DMS114 treated with DMSO at 0.1 percent for 48 hours (cell line): ENCODE measurements around the gene THADA.
"Not testable (repeated sequence)": the region's sequence is repeated elsewhere in the genome, so short reads cannot be mapped to it uniquely, and the experiment has no call there.

ENCODE experiments used
- DNase-seq: peaks from one replicate; lab custom pipeline; 2025; ENCODE audit not compliant: unreplicated experiment; lab: John Stamatoyannopoulos, UW

The THADA gene

GRCh38 chr2:43467891-43468290 is 127.9 kb downstream of the THADA start:
- no peak for DNase-seq

GRCh38 chr2:43465234-43465633 is 130.6 kb downstream of the THADA start:
- DNase-seq = no peak

GRCh38 chr2:43464590-43464989 is 131.2 kb downstream of the THADA start:
- no peak for DNase-seq

GRCh38 chr2:43462866-43463641 is 132.8 kb downstream of the THADA start:
- no peak for DNase-seq

GRCh38 chr2:43461453-43462073 is 134.3 kb downstream of the THADA start:
- DNase-seq = no peak

- no peak for DNase-seq
Measured at GRCh38 chr2:43460611-43461365, 135.1 kb downstream of the THADA start.

- no peak for DNase-seq
Measured at GRCh38 chr2:43460174-43460546, 135.7 kb downstream of the THADA start.

- no peak for DNase-seq
Measured at GRCh38 chr2:43459446-43460173, 136.2 kb downstream of the THADA start.

- DNase-seq = no peak
Measured at GRCh38 chr2:43458014-43458628, 137.7 kb downstream of the THADA start.

- DNase-seq = no peak
Measured at GRCh38 chr2:43455731-43456642, 139.9 kb downstream of the THADA start.

GRCh38 chr2:43455296-43455695 is 140.5 kb downstream of the THADA start:
- DNase-seq = no peak

GRCh38 chr2:43454791-43455190 is 141.0 kb downstream of the THADA start:
- DNase-seq = no peak

GRCh38 chr2:43453179-43454170 is 142.4 kb downstream of the THADA start:
- no peak for DNase-seq

GRCh38 chr2:43452318-43452731 is 143.5 kb downstream of the THADA start:
- no peak for DNase-seq

GRCh38 chr2:43450617-43451016 is 145.2 kb downstream of the THADA start:
- DNase-seq = no peak

GRCh38 chr2:43448822-43449110 is 147.1 kb downstream of the THADA start:
- DNase-seq = no peak

- no peak for DNase-seq
Measured at GRCh38 chr2:43448011-43448821, 147.6 kb downstream of the THADA start.

GRCh38 chr2:43446755-43447154 is 149.1 kb downstream of the THADA start:
- DNase-seq = not testable (repeated sequence)
